NCI-H2196 treated with DMSO at 0.1 percent for 48 hours (cell line): ENCODE data around the gene BTG2.
A peak's percentile ranks its signal among the peaks of the same experiment; 100 is the strongest.
"Not testable (repeated sequence)": the region's sequence is repeated elsewhere in the genome, so short reads cannot be mapped to it uniquely, and the experiment has no call there.

Experiments
- DNase-seq: peaks from one replicate; lab custom pipeline; 2025; ENCODE audit not compliant: unreplicated experiment; lab: John Stamatoyannopoulos, UW

BTG2 gene

GRCh38 chr1:203291201-203292096, 13.9 kb upstream of the BTG2 start:
- DNase-seq: peak; percentile 71

GRCh38 chr1:203295796-203296195, 9.5 kb upstream of the BTG2 start:
- DNase-seq: no peak

DNA sequence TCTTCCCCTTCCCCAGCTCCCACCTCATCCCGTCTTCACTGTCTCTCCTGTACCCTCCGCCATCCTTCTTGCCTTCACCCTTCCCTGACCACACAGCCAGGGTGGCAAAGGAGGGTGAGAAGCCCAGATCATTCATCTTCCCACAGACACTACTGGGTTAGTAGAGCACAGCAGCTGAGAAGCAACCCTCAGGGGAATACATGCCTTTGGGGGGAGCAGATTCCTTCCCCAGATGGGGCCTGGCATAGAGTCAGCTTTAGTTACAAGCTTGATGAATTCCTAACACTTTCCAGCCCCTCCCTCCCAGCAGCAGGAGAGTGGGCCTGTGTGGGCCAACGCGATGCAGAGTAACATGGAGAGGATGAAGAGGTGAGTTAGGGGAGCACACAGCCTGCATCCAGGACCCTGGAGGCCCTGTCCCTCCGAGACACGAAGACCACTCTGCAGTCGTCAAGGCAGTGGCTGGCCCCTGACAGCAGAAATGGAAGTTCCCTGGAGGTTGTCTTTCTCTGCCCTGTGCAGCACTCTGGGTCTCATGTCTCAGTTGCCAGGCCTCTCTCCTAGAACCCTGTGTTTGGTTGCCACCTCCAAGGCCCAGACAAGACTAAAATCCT, 8.8 kb upstream of the BTG2 start:
- DNase-seq: no peak

- no peak for DNase-seq
Measured at GRCh38 chr1:203299169-203299568, 6.2 kb upstream of the BTG2 start.

GRCh38 chr1:203299719-203300429, 5.4 kb upstream of the BTG2 start:
- DNase-seq: not testable (repeated sequence)

DNA sequence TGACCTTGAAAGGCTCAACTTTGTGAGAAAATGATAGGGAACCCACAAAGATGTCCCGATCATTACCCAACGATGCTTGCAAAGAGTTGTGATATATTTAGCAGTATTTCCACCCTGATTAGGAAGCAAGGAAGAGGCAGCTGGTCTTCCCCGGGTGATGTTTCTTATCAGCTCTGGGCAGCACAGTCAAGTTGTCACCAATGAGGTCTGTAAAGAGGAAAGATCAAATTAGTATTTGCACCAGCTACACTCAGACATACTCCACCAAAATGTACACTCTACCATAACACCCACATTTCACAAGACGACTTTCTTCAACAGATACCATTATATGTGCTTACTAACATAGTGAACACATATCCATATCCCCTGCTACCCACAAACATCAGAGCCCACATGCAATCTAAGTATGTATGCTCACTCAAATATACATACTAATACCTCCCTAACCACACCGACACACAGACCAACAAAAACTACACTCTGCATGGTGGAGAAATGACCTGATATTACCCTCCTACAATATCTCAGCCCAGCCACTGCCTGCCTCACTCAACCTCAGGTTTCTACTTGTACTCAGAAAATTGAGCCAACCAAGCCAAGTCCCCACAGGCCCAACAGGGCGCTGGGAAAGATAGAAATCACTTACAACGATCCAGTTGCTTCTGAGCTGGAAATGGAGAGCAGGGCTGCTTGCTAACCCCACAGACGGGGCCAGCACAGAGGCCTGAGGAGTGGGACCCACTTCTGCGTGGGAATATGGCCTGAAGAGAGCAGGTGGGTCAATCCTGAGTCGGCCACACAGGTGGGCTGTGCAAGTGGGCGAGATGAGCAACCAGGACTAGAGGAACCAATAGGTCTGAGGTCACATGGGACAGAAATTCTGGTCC, 4.6 kb upstream of the BTG2 start:
- DNase-seq: no peak

GRCh38 chr1:203301331-203301668, 4.0 kb upstream of the BTG2 start:
- no peak for DNase-seq

- DNase-seq: no peak
Measured at GRCh38 chr1:203302456-203302855, 2.9 kb upstream of the BTG2 start.

- no peak for DNase-seq
Measured at GRCh38 chr1:203302894-203303293, 2.4 kb upstream of the BTG2 start.

DNA sequence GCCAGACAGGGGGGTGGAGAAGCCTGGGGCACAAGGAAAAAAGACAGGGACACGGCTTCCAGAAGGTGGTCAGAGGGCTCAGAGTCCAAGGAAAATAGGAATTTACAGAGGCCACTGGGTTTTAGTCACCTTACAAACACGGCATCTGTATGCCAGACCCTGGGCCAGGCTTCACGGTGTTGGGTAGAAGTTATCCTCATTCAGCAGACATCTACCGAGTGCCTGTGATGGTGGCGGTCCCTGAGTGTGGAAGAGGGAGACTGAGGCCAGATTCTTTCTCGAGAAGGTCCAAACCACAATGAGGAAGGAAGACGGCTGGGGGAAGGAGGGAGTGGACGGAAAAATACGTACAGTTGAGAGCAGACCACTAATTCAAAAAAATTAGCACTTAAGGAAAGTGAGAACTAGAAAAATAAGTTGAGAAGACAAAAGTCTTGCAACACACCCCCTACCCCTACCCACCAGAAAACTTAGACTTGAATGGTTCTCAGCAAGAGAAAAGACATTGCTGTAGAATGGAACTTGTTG, 864 bp upstream of the BTG2 start:
- DNase-seq: no peak

DNA sequence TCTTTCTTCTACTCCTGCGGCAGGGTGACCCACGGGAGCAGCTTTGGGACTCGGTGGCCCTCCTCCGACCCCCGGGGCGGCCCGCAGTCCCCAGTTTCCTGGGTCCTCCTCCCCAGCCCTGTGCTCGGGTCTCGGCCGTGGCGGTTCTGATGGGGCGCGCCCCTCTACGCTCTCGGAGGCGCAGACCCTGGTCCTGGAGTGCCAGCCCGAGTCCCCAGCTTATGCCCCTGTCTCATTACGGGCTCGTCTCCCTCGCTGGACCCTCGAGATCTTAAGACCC, 430 bp downstream of the BTG2 start:
- no peak for DNase-seq

DNA sequence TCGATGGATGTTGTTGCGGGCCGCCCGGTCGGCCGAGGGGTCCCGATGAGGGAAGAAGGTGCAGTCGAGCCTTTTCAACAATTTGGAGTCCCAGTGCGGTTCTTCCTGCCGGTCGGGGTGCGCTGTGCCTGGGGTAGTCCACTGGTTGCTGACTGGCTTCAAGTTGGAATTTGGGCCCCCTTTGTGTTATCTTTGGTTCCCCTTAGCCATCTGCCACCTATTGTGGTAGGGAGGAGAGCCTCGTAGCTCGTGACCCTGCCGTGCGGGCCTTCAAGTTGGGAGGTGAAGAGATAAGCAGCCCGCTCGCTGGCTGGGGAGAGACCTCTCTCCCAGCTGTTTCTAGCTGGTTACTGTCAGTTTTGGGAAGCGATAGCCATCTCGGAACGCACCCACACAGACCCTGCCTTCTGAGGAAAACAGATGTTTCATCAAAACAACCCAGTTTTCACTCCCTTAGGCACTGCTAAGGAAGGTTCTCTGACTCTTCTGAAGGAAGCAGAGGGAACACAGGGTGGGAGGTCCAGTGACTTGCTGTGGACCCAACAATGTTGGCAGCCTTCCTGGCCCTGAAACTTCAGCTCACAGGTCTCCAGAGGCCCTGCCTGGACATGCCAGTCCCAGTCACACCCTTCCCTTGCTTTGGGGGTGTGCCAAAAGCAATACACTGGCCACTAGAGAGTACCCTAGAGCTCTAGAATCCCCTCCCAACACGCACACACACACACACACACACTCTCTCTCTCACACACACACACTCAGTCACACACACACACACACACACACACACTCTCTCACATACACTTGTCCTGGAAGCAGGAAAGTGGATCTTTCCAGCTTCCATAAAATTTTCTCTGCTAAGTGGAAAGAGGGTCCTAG, 1.0 kb downstream of the BTG2 start:
- DNase-seq: peak; percentile 76

DNA sequence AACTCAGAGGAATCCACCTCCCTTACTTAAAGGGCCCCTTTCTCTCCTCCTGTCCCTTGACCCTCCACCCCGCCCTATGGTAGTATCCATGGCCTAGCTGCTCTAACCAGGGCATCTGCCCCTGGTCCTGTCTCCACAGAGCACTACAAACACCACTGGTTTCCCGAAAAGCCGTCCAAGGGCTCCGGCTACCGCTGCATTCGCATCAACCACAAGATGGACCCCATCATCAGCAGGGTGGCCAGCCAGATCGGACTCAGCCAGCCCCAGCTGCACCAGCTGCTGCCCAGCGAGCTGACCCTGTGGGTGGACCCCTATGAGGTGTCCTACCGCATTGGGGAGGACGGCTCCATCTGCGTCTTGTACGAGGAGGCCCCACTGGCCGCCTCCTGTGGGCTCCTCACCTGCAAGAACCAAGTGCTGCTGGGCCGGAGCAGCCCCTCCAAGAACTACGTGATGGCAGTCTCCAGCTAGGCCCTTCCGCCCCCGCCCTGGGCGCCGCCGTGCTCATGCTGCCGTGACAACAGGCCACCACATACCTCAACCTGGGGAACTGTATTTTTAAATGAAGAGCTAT, 1.7 kb downstream of the BTG2 start:
- DNase-seq: no peak

DNA sequence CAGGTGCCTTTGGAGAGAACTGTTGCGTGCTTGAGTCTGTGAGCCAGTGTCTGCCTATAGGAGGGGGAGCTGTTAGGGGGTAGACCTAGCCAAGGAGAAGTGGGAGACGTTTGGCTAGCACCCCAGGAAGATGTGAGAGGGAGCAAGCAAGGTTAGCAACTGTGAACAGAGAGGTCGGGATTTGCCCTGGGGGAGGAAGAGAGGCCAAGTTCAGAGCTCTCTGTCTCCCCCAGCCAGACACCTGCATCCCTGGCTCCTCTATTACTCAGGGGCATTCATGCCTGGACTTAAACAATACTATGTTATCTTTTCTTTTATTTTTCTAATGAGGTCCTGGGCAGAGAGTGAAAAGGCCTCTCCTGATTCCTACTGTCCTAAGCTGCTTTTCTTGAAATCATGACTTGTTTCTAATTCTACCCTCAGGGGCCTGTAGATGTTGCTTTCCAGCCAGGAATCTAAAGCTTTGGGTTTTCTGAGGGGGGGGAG, 2.4 kb downstream of the BTG2 start:
- no peak for DNase-seq

DNA sequence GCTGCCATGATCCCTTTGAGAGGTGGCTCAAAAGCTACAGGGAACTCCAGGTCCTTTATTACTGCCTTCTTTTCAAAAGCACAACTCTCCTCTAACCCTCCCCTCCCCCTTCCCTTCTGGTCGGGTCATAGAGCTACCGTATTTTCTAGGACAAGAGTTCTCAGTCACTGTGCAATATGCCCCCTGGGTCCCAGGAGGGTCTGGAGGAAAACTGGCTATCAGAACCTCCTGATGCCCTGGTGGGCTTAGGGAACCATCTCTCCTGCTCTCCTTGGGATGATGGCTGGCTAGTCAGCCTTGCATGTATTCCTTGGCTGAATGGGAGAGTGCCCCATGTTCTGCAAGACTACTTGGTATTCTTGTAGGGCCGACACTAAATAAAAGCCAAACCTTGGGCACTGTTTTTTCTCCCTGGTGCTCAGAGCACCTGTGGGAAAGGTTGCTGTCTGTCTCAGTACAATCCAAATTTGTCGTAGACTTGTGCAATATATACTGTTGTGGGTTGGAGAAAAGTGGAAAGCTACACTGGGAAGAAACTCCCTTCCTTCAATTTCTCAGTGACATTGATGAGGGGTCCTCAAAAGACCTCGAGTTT, 3.1 kb downstream of the BTG2 start:
- no peak for DNase-seq

- DNase-seq: no peak
Measured at GRCh38 chr1:203308923-203309331, 3.6 kb downstream of the BTG2 start.

- no peak for DNase-seq
Measured at GRCh38 chr1:203311368-203312301, 6.3 kb downstream of the BTG2 start.
